ENCODE results near the gene ZFAND6. TPM values are rescaled to one million over a fixed set of nuclear protein-coding genes. Genes with fewer than 3 reads are reported as not detected.

The ZFAND6 gene
- total and polyA plus RNA-seq, 8 donors: 71.0 to 137 (median 117) TPM

GRCh38 chr15:80167936-80168335 lies 108.5 kb downstream of the ZFAND6 start:
- intact Hi-C loops (cut with DNase I): no loop called here
- peaks cover 0 to 2% of the 10 kb centered on the region in 2 donors for H3K4me1 ChIP-seq
- no peak for DNase-seq
- no peak for TF ChIP-seq CTCF (IDR thresholded peaks at IDR 0.05)
- H3K4me3 ChIP-seq: no peak overlapping the region
- H3K36me3 ChIP-seq: peaks cover 0 to 21% of the 10 kb centered on the region in 2 donors
- no peak overlapping the region for H3K27ac ChIP-seq
- no peaks in the 10 kb centered on the region for H3K9me3 ChIP-seq
- no peak for ATAC-seq
- no peaks in the 10 kb centered on the region for H3K27me3 ChIP-seq

GRCh38 chr15:80168421-80168820 lies 108.9 kb downstream of the ZFAND6 start:
- Histone ChIP-seq H3K4me1 (peaks cover 0 to 5% of the 10 kb centered on the region in 2 donors), H3K4me3 (no peak overlapping the region), H3K27ac (no peak overlapping the region), H3K27me3 (no peaks in the 10 kb centered on the region), H3K9me3 (no peaks in the 10 kb centered on the region), H3K36me3 (peaks cover 0 to 16% of the 10 kb centered on the region in 2 donors)
- ATAC-seq (no peak), DNase-seq (no peak)
- no peak for TF ChIP-seq CTCF (IDR thresholded peaks at IDR 0.05)
- intact Hi-C loops (cut with DNase I): no loop called here

- peaks cover 0 to 5% of the 10 kb centered on the region in 2 donors for H3K4me1 ChIP-seq
- peaks cover 0 to 23% of the 10 kb centered on the region in 2 donors for H3K36me3 ChIP-seq
- no peak for ATAC-seq
- H3K9me3 ChIP-seq: no peaks in the 10 kb centered on the region
- intact Hi-C loops (cut with DNase I): no loop called here
- DNase-seq: no peak
- TF ChIP-seq CTCF (IDR thresholded peaks at IDR 0.05): no peak
- H3K4me3 ChIP-seq: no peak overlapping the region
- H3K27me3 ChIP-seq: no peaks in the 10 kb centered on the region
- H3K27ac ChIP-seq: no peak overlapping the region
Measured at GRCh38 chr15:80169768-80170357, 110.4 kb downstream of the ZFAND6 start.

- TF ChIP-seq CTCF (IDR thresholded peaks at IDR 0.05): no peak
- H3K27me3 ChIP-seq: no peaks in the 10 kb centered on the region
- DNase-seq (no peak), ATAC-seq (no peak)
- H3K4me1 ChIP-seq: peaks cover 0 to 5% of the 10 kb centered on the region in 2 donors
- no peaks in the 10 kb centered on the region for H3K9me3 ChIP-seq
- H3K36me3 ChIP-seq: peaks cover 0 to 30% of the 10 kb centered on the region in 2 donors
- intact Hi-C loops (cut with DNase I): no loop called here
- no peak overlapping the region for H3K4me3 ChIP-seq
- no peak overlapping the region for H3K27ac ChIP-seq
Measured at GRCh38 chr15:80170596-80170995, 111.1 kb downstream of the ZFAND6 start.

- Histone ChIP-seq H3K27ac (no peak overlapping the region), H3K4me1 (peaks cover 0 to 5% of the 10 kb centered on the region in 2 donors), H3K9me3 (no peaks in the 10 kb centered on the region), H3K4me3 (no peak overlapping the region), H3K36me3 (peaks cover 0 to 40% of the 10 kb centered on the region in 2 donors), H3K27me3 (no peaks in the 10 kb centered on the region)
- no peak for TF ChIP-seq CTCF (IDR thresholded peaks at IDR 0.05)
- no peak for ATAC-seq
- no peak for DNase-seq
- intact Hi-C loops (cut with DNase I): no loop called here
Measured at GRCh38 chr15:80171787-80172186, 112.3 kb downstream of the ZFAND6 start.

All from left lung (tissue), 10 donors.